Right lung (tissue), 10 donors: Measurements from ENCODE around the gene SLC5A12. TPM values are rescaled to one million over a fixed set of nuclear protein-coding genes. Genes with fewer than 3 reads are reported as not detected.

Source experiments
- DNase-seq, 2 donors: peaks; one replicate each; pipeline ENCODE4 v3.0.0-alpha.2; 2013
- long read RNA-seq, 8 donors: transcript quantifications; one replicate each; lab custom pipeline, GENCODE V29; 2026
- polyA plus RNA-seq, 5 donors: library from polyadenylated mRNA; unstranded; fragments of 120-200 nt; gene quantifications; one replicate each; pipeline versions ENCODE4 v1.2.1 to v1.2.3, GENCODE V29; 2013; ENCODE audit warnings: inconsistent platforms in 1 of 5, low replicate concordance in 1 of 5; ENCODE audit not compliant: insufficient read length in 5 of 5, insufficient read depth in 1 of 5

Gene SLC5A12, protein sequence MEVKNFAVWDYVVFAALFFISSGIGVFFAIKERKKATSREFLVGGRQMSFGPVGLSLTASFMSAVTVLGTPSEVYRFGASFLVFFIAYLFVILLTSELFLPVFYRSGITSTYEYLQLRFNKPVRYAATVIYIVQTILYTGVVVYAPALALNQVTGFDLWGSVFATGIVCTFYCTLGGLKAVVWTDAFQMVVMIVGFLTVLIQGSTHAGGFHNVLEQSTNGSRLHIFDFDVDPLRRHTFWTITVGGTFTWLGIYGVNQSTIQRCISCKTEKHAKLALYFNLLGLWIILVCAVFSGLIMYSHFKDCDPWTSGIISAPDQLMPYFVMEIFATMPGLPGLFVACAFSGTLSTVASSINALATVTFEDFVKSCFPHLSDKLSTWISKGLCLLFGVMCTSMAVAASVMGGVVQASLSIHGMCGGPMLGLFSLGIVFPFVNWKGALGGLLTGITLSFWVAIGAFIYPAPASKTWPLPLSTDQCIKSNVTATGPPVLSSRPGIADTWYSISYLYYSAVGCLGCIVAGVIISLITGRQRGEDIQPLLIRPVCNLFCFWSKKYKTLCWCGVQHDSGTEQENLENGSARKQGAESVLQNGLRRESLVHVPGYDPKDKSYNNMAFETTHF
- polyA plus RNA-seq, result under 1 TPM; 0.10 to 0.21 (median 0.14) TPM
- long read RNA-seq, donor 1, result 0 reads
- long read RNA-seq, donor 2, result 0 reads
- long read RNA-seq, donor 3, result 0 reads
- long read RNA-seq, donor 4, result 0 reads
- long read RNA-seq, donor 5, result 0 reads
- long read RNA-seq, donor 6, result 0 reads
- long read RNA-seq, donor 7, result 0 reads
- long read RNA-seq, donor 8, result 0 reads

DNA sequence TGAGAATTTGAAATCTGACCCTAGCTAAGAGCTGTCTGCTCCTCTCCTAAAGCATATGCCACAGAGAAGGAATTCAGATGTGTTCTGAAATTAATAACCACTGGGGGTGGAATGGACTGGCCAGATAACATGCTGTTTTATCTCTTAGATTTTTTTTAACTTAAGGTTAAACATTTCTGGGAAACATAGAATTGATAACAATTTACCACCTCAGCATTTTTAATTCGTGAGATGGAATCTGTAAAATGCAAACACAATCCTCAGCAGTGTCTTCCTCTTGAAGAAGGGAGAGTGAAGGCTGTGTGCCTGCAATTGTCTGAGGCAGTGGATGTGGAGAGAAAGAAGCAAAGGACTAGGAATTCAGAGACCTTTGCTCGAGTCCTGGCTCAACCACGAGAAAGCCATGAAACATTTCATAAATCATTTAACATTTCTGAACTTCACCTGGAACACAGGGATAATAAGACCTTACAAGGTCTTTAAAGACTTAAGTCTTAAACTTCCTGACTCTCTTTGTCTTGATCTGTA, at the start of gene SLC5A12:
TSS of gene SLC5A12 (minus strand) at position 113 of the 528 bp plus-strand sequence. CDS start 346 bp downstream, outside the sequence.
- DNase-seq, result no peak

GRCh38 chr11:26769027-26769426, 47.2 kb upstream of the SLC5A12 start:
- DNase-seq, result no peak

- DNase-seq, result no peak
Observed at GRCh38 chr11:26767060-26767459, 45.2 kb upstream of the SLC5A12 start.

GRCh38 chr11:26765323-26765722, 43.5 kb upstream of the SLC5A12 start:
- no peak for DNase-seq

GRCh38 chr11:26764825-26765224, 43.0 kb upstream of the SLC5A12 start:
- DNase-seq, result no peak

DNA sequence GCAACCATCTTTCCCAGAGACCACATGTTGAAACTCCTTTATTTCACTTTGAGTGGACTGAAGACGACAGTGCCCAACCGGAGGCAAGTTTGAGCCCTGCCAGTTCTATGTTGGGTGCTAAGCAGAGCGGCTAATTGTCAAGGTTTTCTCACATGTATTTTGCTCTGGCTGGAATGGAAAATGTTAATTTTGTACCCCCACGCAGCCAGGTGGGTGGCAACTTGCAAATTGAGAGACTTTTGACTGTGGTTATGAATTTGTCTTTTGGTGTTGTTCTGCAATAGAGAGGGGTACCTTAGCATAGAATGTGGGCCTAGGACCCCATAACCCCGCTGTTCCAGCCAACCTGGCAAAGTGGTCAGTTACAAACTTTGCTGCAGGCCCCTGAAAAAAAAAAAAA, 42.5 kb upstream of the SLC5A12 start:
- no peak for DNase-seq

- DNase-seq, result no peak
Observed at GRCh38 chr11:26762089-26762488, 40.2 kb upstream of the SLC5A12 start.

DNA sequence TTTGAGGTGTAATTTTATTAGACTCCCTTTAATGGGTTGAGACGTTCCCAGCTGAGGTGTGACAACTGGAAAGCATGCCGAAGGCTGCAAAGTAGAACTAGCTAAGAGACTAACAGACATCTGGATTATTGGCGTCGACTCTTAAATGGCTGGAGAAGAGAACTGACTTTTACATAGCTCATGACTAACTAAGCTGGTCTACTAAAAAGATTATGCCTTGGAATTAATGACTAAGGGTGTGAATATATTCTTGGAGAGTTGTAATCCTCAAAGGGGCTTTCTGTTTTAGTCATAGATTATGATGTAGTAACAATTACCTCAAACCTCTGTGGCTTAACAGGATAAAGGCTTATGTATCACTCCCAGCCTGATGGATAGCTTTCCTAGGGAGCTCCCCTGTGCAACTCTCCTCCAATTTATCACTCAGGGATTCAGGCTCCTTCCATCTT, 39.5 kb upstream of the SLC5A12 start:
- DNase-seq, result no peak

DNA sequence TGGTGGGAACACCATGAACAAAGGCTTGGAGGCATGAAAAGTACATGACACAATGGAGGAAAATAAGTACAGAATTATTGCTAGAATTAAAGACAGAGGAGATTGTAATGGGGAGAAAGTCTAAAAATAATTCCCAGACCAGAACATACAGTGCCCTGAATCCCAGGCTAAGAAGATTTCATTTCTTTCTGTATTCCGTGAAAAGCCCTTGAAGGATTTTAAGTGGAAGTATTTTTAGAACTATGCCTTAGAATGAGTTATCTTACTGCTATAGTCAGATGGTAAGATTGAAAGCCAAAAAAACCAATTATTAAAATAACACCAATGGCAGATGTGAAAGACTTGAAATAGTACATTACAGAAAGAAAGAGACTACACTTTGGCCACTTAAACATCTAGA, 36.1 kb upstream of the SLC5A12 start:
- no peak for DNase-seq

DNA sequence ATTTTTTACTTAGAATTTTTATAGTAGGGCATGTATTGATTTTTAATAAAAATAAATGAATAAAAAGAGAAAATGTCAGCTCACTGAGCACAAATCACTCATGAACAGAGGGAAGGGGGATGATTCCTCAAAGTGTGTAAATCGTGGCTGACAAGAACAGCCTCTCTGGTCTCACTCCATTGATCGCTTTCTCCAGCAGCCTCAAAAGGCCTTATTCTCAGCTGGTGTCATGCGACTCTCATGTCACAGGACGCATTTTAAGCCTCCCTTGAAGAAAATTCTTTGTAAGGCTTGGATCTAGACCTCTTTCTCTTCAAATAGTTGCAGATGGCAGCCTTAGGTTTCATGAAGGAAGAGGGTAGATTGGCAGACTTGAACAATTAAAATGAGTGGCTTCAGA, 33.9 kb upstream of the SLC5A12 start:
- DNase-seq, result no peak

DNA sequence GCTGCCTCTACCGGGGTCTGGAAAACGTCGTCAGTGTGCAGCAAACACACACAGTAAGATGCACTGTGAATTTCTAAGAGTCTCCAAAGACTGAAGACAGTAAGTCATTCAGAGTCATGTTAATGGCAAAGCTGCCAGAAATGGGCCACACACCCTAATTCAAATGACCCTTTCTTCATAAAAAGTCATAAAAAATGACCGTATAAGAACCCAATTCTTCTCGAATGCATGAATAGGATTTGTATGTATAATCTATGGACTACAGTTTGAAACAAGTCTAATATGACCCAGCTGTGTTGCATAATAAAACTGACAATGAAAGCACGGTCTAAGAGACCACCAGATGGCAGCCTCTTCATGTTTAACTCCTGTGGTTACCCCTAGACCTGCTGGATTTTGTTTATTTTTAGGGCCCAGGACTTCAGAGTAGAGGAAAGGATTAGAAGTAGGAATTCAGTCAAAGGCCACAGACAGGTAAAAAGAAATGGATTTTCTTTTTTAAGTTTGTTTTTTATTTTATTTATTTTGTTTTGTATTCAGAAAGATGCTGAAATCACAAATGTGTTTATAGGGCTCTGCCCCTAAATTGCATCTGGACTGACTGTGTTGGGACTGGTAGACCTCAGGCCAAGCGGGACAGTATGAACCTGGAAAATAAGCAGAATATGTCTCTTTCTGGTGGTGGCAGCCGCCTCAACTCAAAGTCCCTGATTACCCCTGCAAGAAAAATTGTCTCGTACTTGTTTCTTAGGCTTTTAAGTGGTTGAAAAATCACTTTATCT, 32.1 kb upstream of the SLC5A12 start:
- peak; percentile 51 to 54 for DNase-seq

GRCh38 chr11:26749927-26750326, 28.1 kb upstream of the SLC5A12 start:
- DNase-seq, result no peak

DNA sequence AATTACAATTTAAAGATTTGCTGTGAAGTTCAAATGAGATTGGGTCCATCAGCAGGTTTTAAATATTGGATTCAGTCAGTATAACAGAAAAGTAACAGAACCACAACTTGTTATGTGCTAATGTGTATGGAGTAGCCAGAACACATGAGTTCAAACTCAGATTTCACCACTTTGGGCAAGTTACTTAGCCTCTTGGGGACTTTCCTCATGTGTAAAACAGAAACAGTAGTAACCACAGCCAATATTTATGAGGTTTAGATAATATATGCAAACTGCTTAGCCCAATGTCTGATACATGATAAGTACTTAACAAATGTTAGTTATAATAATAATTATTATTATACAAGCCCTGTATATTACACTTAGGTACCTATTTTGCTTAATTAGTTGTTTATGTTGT, 21.8 kb upstream of the SLC5A12 start:
- no peak for DNase-seq

DNA sequence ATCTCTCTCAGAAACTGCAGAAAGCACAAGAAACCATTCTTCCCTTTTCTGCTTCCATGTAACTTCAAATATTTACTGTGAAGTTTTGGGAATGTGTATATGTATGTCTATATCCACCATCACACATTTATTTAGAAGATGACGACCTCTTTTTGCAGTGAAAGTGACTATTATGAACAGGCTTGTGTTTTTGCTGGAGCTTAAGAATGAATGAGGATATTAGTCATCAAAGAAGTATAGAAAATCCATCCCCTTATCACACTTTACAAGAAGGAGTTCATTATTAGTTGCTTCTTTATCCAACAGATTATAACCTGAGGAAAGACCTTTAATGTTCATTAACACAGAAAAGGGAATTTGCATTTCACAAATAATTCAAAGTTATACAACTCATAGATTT, 21.1 kb upstream of the SLC5A12 start:
- DNase-seq, result no peak

GRCh38 chr11:26741036-26741435, 19.2 kb upstream of the SLC5A12 start:
- no peak for DNase-seq

DNA sequence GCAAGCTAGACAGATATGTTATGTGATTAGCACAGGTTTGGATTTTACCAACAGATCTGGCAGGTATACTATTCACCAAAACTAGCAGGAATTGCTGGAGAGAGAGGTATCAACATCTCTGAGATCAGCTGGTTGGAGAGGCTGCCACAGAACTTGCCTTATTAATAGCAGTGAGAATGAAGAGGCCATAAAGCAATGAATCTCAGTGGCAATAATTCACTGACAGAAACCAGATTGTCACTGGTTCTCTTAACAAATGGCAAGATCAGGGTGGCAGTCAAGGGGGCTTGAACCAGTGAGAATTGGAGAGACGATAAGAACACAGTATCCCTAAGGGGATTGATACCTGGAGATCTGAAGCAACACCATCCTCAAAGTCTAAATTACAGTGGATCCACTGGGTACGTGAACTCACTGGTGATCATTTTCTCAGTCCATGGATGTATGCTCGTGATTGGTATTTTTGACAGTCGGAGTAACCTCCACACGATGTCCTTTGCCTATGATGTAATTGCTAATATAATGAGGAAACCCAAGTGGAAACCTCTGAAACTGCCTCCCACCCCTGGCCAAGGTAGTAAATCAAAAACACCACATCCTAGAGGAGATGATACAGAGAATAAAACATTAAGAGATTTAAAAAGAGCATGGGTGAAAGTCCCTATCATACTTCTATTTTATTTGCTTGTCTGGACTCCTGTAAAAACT, 17.7 kb upstream of the SLC5A12 start:
- DNase-seq, result no peak

DNA sequence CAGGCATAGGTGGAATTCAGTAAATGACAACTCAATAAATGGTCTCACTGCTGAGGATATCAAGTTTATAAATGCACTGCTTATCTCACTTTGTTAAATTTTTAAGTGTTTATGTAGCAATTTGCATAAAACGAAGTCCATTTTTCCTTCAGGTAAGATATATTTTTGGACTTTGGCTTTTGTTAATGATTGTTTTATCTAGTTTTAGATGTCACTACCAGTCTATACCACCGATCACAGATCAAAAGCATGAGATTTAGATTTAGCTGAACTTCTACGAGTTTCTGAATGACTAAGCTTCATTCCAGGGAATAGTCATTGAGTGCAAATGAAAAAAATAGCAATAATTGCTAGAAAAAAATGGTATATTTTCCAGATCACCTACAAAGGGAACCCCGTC, 12.8 kb upstream of the SLC5A12 start:
- DNase-seq, result no peak

DNA sequence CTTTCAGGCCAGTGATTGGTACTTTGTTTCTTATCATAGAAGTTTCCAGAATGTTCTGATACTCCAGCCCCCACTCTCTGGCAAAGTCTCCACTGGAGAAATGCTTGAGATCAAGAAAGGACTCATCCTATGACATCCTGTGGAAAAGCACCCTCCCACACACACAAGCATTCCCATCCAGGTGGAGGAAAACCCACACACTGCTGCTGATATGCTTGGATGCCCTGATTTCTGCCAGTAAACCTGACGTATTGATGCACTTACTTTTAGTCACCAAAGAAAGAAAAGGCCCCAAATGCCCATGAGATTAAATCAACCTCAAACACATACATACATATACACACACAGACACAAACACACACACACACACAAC, 9.2 kb upstream of the SLC5A12 start:
- DNase-seq, result no peak

GRCh38 chr11:26730414-26731083, 8.7 kb upstream of the SLC5A12 start:
- DNase-seq, result no peak

GRCh38 chr11:26729284-26729683, 7.4 kb upstream of the SLC5A12 start:
- no peak for DNase-seq

DNA sequence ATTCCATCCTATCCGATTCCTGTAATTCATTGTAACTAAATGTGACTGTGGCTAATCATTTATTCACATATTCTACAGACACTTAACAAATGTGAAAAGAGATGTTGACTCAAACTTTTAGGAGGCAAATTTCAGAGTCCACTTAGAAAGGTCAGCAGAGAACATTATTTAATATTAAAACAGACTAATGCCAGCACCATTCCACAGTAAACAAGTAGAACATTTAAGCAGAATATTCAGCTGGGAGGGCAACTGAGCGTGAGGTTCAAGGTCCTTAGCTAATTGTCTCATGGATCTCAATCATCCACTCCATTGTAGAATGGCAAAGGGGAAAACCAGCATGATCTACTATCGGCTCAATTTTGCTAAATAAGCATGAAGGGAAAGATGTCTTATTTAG, 5.1 kb upstream of the SLC5A12 start:
- DNase-seq, result no peak
